Measurements from ENCODE around the gene HOXA2.
A peak's percentile ranks its signal among the peaks of the same experiment; 100 is the strongest.

HOXA2 gene

GRCh38 chr7:27104341-27105058 is 2.0 kb upstream of the HOXA2 start:
- DNase-seq: no peak
- in situ Hi-C loops (cut with MboI; ENCODE audit: low pct_unique_long_range_greater_than_20kb, low sequenced_read_pairs): no loop called here

- in situ Hi-C loops (cut with MboI; ENCODE audit: low pct_unique_long_range_greater_than_20kb, low sequenced_read_pairs): no loop called here
- peak; percentile 33 for DNase-seq
Measured at GRCh38 chr7:27103489-27104226, 1.2 kb upstream of the HOXA2 start.

GRCh38 chr7:27101957-27102580 is 414 bp downstream of the HOXA2 start:
- in situ Hi-C loops (cut with MboI; ENCODE audit: low pct_unique_long_range_greater_than_20kb, low sequenced_read_pairs): no loop called here
- no peak for DNase-seq

- no peak for DNase-seq
- in situ Hi-C loops (cut with MboI; ENCODE audit: low pct_unique_long_range_greater_than_20kb, low sequenced_read_pairs): no loop called here
Measured at GRCh38 chr7:27101171-27101956, 1.1 kb downstream of the HOXA2 start.

- DNase-seq: no peak
- in situ Hi-C loops (cut with MboI; ENCODE audit: low pct_unique_long_range_greater_than_20kb, low sequenced_read_pairs): no loop called here
Measured at GRCh38 chr7:27100694-27101170, 1.8 kb downstream of the HOXA2 start.

- DNase-seq: no peak
- in situ Hi-C loops (cut with MboI; ENCODE audit: low pct_unique_long_range_greater_than_20kb, low sequenced_read_pairs): no loop called here
Measured at GRCh38 chr7:27099453-27100370, 2.8 kb downstream of the HOXA2 start.

GRCh38 chr7:27098578-27099451 is 3.7 kb downstream of the HOXA2 start:
- in situ Hi-C loops (cut with MboI; ENCODE audit: low pct_unique_long_range_greater_than_20kb, low sequenced_read_pairs): no loop called here
- DNase-seq: no peak

GRCh38 chr7:27097686-27098577 is 4.6 kb downstream of the HOXA2 start:
- in situ Hi-C loops (cut with MboI; ENCODE audit: low pct_unique_long_range_greater_than_20kb, low sequenced_read_pairs): no loop called here
- no peak for DNase-seq

GRCh38 chr7:27096768-27097514 is 5.5 kb downstream of the HOXA2 start:
- peak; percentile 70 for DNase-seq
- in situ Hi-C loops (cut with MboI; ENCODE audit: low pct_unique_long_range_greater_than_20kb, low sequenced_read_pairs): no loop called here

- in situ Hi-C loops (cut with MboI; ENCODE audit: low pct_unique_long_range_greater_than_20kb, low sequenced_read_pairs): no loop called here
- peak; percentile 88 for DNase-seq
Measured at GRCh38 chr7:27095897-27096767, 6.4 kb downstream of the HOXA2 start, which contains the start of gene HOXA1. HOXA1 (minus strand) TSS chr7:27096000; CDS start chr7:27095912, 88 bp downstream.

GRCh38 chr7:27095050-27095896 is 7.2 kb downstream of the HOXA2 start:
- no peak for DNase-seq
- in situ Hi-C loops (cut with MboI; ENCODE audit: low pct_unique_long_range_greater_than_20kb, low sequenced_read_pairs): no loop called here

GRCh38 chr7:27094304-27095049 is 8.0 kb downstream of the HOXA2 start:
- in situ Hi-C loops (cut with MboI; ENCODE audit: low pct_unique_long_range_greater_than_20kb, low sequenced_read_pairs): no loop called here
- DNase-seq: no peak

GRCh38 chr7:27093184-27093895 is 9.1 kb downstream of the HOXA2 start:
- in situ Hi-C loops (cut with MboI; ENCODE audit: low pct_unique_long_range_greater_than_20kb, low sequenced_read_pairs): no loop called here
- DNase-seq: no peak
